Osteoblast (primary cell): ENCODE results near the gene DCAF10. TPM values are rescaled to one million over a fixed set of nuclear protein-coding genes. Genes with fewer than 3 reads are reported as not detected.

Source experiments
- DNase-seq: peaks from one replicate; pipeline ENCODE4 v3.0.0; 2011; ENCODE audit warnings: low spot score, mixed read lengths; ENCODE audit not compliant: insufficient read length; ENCODE audit errors: missing footprints
- H2AFZ ChIP-seq: 2 replicates; pipeline ENCODE4 v1.6.0; 2011; ENCODE audit warnings: mild to moderate bottlenecking, low read length
- H3K27ac ChIP-seq: 2 replicates; pipeline ENCODE4 v1.5.1; 2011; ENCODE audit warnings: mild to moderate bottlenecking, low read depth, low read length, moderate library complexity
- H3K27me3 ChIP-seq: 2 replicates; pipeline ENCODE4 v1.6.0; 2012; ENCODE audit warnings: mild to moderate bottlenecking, control low read depth, inconsistent platforms, low read length, moderate library complexity; ENCODE audit not compliant: insufficient read depth
- H3K36me3 ChIP-seq: 2 replicates; pipeline ENCODE4 v1.5.1; 2011; ENCODE audit warnings: mild to moderate bottlenecking, low read length, control low read depth, moderate library complexity; ENCODE audit not compliant: insufficient read depth
- H3K4me1 ChIP-seq: 2 replicates; pipeline ENCODE4 v1.5.1; 2011; ENCODE audit warnings: mild to moderate bottlenecking, low read length, control low read depth, moderate library complexity; ENCODE audit not compliant: insufficient read depth
- H3K4me2 ChIP-seq: 2 replicates; pipeline ENCODE4 v1.6.0; 2011; ENCODE audit warnings: mild to moderate bottlenecking, low read length; ENCODE audit not compliant: insufficient read depth
- H3K4me3 ChIP-seq: fragments of 200-600 bp; sonication (generic); 3 replicates; pipeline ENCODE4 v1.5.1; 2012; ENCODE audit warnings: mild to moderate bottlenecking, low read length, inconsistent platforms; ENCODE audit not compliant: insufficient read depth
- H3K79me2 ChIP-seq: 2 replicates; pipeline ENCODE4 v1.6.0; 2012; ENCODE audit warnings: mild to moderate bottlenecking, low read length, control low read depth, inconsistent platforms; ENCODE audit not compliant: insufficient read depth
- H3K9me3 ChIP-seq: 2 replicates; pipeline ENCODE4 v1.5.1; 2011; ENCODE audit warnings: low read depth, low read length, control low read depth
- H4K20me1 ChIP-seq: 2 replicates; pipeline ENCODE4 v1.6.0; 2012; ENCODE audit warnings: mild to moderate bottlenecking, low read length, control low read depth; ENCODE audit not compliant: insufficient read depth
- total RNA-seq: library from RNA; depleted of rRNA; stranded (reverse); fragments of >200 nt; gene quantifications from 2 replicates; pipeline ENCODE4 v1.2.3, GENCODE V29; 2012
- TF ChIP-seq, protein P1 (sequence below): IDR thresholded peaks from 2 replicates; pipeline ENCODE4 v1.5.1; 2011; ENCODE audit warnings: mild to moderate bottlenecking, low read depth, low read length, moderate library complexity; ENCODE audit errors: extremely low read depth

DCAF10 gene
- total RNA-seq, 1 donor, result 30.4 TPM

DNA sequence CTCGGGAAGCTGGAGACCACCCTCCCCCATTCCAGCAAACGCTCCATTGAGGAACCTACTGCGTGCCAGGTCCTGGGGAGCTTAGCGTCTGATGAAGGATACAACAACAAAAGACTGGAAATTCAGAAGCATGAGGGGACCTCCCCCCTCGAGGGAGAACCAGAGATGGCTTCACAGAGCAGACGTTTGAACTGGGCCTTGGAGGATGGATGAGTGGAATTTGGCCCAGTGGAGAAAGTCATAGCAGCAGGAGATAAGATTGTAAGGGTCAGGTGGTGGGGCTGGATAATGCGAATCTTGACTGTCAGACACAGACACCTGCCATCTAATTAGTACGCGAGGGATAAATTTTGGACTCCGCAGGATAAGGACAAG is 104.5 kb downstream of the DCAF10 start:
- Histone ChIP-seq H3K36me3 (no peaks in the 10 kb centered on the region), H3K27ac (no peak overlapping the region), H2AFZ (peak overlapping the region; percentile 95), H3K4me1 (peaks cover 25% of the 10 kb centered on the region), H3K9me3 (no peaks in the 10 kb centered on the region), H4K20me1 (peaks cover 3% of the 10 kb centered on the region), H3K79me2 (peaks cover 40% of the 10 kb centered on the region), H3K4me2 (peak overlapping the region; percentile 90), H3K4me3 (peak overlapping the region; percentile 87), H3K27me3 (no peaks in the 10 kb centered on the region)
- TF ChIP-seq, protein P1, sequence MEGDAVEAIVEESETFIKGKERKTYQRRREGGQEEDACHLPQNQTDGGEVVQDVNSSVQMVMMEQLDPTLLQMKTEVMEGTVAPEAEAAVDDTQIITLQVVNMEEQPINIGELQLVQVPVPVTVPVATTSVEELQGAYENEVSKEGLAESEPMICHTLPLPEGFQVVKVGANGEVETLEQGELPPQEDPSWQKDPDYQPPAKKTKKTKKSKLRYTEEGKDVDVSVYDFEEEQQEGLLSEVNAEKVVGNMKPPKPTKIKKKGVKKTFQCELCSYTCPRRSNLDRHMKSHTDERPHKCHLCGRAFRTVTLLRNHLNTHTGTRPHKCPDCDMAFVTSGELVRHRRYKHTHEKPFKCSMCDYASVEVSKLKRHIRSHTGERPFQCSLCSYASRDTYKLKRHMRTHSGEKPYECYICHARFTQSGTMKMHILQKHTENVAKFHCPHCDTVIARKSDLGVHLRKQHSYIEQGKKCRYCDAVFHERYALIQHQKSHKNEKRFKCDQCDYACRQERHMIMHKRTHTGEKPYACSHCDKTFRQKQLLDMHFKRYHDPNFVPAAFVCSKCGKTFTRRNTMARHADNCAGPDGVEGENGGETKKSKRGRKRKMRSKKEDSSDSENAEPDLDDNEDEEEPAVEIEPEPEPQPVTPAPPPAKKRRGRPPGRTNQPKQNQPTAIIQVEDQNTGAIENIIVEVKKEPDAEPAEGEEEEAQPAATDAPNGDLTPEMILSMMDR, result no peak
- DNase-seq, result peak; percentile 26

DNA sequence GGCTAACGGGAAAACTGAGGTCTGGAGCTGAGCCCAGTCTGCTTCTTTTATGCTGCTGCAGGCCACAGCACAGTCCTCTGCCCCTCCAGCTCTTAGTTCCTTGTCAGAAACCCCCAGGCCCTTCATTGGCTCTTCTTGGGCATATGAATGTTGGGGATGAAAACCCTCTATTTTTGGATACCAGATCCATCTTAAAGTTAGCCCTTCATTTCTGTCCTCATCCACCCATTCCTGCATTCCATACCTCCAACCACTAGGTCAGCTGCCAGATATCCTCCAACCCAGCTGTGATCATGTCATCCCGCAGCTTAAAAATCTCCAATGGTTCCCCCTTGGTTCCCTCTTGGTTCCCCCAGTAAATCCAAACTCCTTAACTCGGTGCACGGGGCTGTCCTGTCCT is 105.2 kb downstream of the DCAF10 start:
- H4K20me1 ChIP-seq, result peaks cover 3% of the 10 kb centered on the region
- TF ChIP-seq, protein P1, result no peak
- H2AFZ ChIP-seq, result no peak overlapping the region
- no peak overlapping the region for H3K4me3 ChIP-seq
- H3K27me3 ChIP-seq, result no peaks in the 10 kb centered on the region
- no peak overlapping the region for H3K27ac ChIP-seq
- no peaks in the 10 kb centered on the region for H3K9me3 ChIP-seq
- H3K4me2 ChIP-seq, result no peak overlapping the region
- H3K4me1 ChIP-seq, result peaks cover 25% of the 10 kb centered on the region
- H3K36me3 ChIP-seq, result no peaks in the 10 kb centered on the region
- DNase-seq, result no peak
- H3K79me2 ChIP-seq, result peaks cover 33% of the 10 kb centered on the region

DNA sequence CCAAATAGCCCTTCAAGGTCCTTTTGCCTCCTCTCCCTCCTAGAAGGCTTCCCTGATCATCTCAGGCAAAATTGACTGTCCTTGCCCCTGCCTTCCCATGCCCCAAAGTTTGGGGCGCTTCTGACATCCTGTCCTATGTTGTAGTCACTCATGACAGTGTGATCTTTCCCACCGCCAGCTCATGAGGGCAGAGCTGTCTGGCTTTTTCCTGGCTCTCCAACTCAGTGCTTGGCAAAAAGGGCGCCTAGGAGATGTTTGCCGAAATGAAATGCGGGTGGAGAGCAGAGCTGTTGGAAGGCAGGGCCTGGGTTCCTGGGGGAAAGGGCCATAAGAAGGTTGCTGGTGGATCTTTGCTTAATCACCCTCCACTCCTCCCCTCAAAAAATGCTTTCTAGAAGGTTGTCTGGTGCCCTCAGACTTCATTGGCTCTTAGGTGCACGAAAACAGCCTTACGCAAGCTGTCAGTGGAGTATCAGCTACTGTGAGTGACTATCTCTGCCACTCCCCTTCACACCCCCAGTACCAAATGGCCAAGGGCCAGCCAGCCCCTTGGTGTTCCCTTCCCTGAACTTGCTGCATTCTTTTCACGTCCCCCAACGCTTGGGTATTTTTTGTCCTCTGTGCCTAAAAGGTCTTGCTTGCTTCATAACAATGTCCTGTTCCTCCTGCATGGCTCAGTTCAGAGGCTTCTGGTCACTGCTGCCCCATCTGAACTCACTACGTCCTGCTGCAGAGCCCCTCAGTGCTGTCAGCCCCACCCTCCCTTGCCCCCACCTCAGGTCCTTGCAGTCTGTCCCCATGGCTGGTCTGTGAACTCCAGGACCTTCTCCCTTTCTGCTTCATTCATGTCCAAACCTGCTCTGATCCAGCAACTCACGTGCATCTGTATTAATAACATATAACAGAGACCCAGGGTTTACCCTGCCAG is 106.0 kb downstream of the DCAF10 start:
- H3K4me1 ChIP-seq, result peaks cover 25% of the 10 kb centered on the region
- no peak overlapping the region for H3K27ac ChIP-seq
- no peaks in the 10 kb centered on the region for H3K27me3 ChIP-seq
- DNase-seq, result peak; percentile 39
- H3K36me3 ChIP-seq, result no peaks in the 10 kb centered on the region
- H2AFZ ChIP-seq, result no peak overlapping the region
- TF ChIP-seq, protein P1, result no peak
- H4K20me1 ChIP-seq, result peaks cover 3% of the 10 kb centered on the region
- H3K4me2 ChIP-seq, result no peak overlapping the region
- H3K79me2 ChIP-seq, result peaks cover 26% of the 10 kb centered on the region
- H3K9me3 ChIP-seq, result no peaks in the 10 kb centered on the region
- no peak overlapping the region for H3K4me3 ChIP-seq

DNA sequence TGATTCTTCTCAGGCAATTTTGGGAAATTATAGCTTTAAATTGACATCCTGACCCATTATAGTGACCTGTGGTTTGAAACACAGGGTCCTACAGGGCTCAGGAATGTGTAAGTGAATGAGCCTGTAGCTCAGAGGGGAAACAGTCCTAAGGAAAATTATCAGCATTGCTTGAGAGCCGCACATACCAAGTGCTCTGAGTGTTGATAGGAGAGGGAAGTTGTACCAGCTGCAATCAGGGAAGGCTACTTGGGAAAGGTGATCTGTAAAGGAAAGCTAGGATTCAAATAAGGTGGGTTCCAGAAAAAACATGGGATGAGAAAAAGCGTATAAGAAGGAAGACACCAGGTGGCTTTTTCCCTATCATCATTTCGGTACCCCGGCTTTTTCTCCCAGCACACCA is 107.7 kb downstream of the DCAF10 start:
- TF ChIP-seq, protein P1, result no peak
- Histone ChIP-seq H3K4me2 (no peak overlapping the region), H3K36me3 (no peaks in the 10 kb centered on the region), H4K20me1 (no peaks in the 10 kb centered on the region), H3K9me3 (no peaks in the 10 kb centered on the region), H3K79me2 (peaks cover 9% of the 10 kb centered on the region), H3K27ac (no peak overlapping the region), H2AFZ (no peak overlapping the region), H3K4me1 (peaks cover 15% of the 10 kb centered on the region), H3K4me3 (no peak overlapping the region), H3K27me3 (no peaks in the 10 kb centered on the region)
- no peak for DNase-seq
